K562 (cell line): ENCODE results near the gene SESN3. TPM values are rescaled to one million over a fixed set of nuclear protein-coding genes. Genes with fewer than 3 reads are reported as not detected.

Experiments used
- BRD4 ChIP-seq: fragments of 200-600 bp; sonication (generic); IDR thresholded peaks from 2 replicates; pipeline ENCODE4 v1.6.1; 2017; ENCODE audit warnings: inconsistent platforms
- CC2D1A ChIP-seq: fragments of 450-650 bp; IDR thresholded peaks from 2 replicates; pipeline ENCODE4 v1.6.1; 2017; ENCODE audit warnings: mild to moderate bottlenecking
- DMBX1 ChIP-seq: fragments of 250-450 bp; sonication (Bioruptor Pico); IDR thresholded peaks from 2 replicates; pipeline ENCODE4 v1.8.0; 2022; ENCODE audit warnings: inconsistent platforms, mild to moderate bottlenecking, moderate library complexity, borderline replicate concordance
- DPF2 ChIP-seq: fragments of 450-650 bp; IDR thresholded peaks from 2 replicates; pipeline ENCODE4 v1.6.1; 2016
- E2F3 ChIP-seq: fragments of 250-450 bp; sonication (Bioruptor Pico); IDR thresholded peaks from 2 replicates; pipeline ENCODE4 v1.4.0; 2020; ENCODE audit warnings: mild to moderate bottlenecking
- FOSL1 ChIP-seq: fragments of 200-800 bp; sonication (Bioruptor generic); conservative IDR thresholded peaks from 2 replicates; pipeline ENCODE4 v1.6.1; 2016; ENCODE audit warnings: missing genetic modification characterization, missing compliant biosample characterization
- HIVEP1 ChIP-seq: fragments of 250-450 bp; sonication (Bioruptor Pico); IDR thresholded peaks from 2 replicates; pipeline ENCODE4 v1.4.0; 2020; ENCODE audit warnings: mild to moderate bottlenecking
- HNRNPH1 ChIP-seq: fragments of 200-400 bp; formaldehyde crosslinking; optimal IDR thresholded peaks from 2 replicates; pipeline ENCODE3; 2017; ENCODE audit warnings: low read depth, mild to moderate bottlenecking, low read length, moderate library complexity
- HNRNPLL ChIP-seq: fragments of 200-400 bp; formaldehyde crosslinking; IDR thresholded peaks from 2 replicates; pipeline ENCODE4 v1.6.1; 2017; ENCODE audit warnings: low read length, low read depth, mild to moderate bottlenecking; ENCODE audit not compliant: poor library complexity, severe bottlenecking
- KAT7 ChIP-seq: sonication (generic); formaldehyde crosslinking; IDR thresholded peaks from 2 replicates; pipeline ENCODE4 v1.8.0; 2022; ENCODE audit warnings: missing genetic modification reagents, mild to moderate bottlenecking, borderline replicate concordance
- MAFF ChIP-seq: IDR thresholded peaks from 2 replicates; pipeline ENCODE4 v1.6.1; 2012; ENCODE audit warnings: low read length, improper control_type of control experiment
- MCM3 ChIP-seq: fragments of 450-650 bp; IDR thresholded peaks from 2 replicates; pipeline ENCODE4 v1.6.1; 2016
- NFXL1 ChIP-seq: fragments of 450-650 bp; formaldehyde crosslinking; IDR thresholded peaks from 2 replicates; pipeline ENCODE4 v1.4.0; 2021; ENCODE audit warnings: mild to moderate bottlenecking
- PHF21A ChIP-seq: fragments of 450-650 bp; IDR thresholded peaks from 2 replicates; pipeline ENCODE4 v1.6.1; 2017; ENCODE audit warnings: low read depth, borderline replicate concordance
- SMC3 ChIP-seq: conservative IDR thresholded peaks from 2 replicates; pipeline ENCODE4 v1.6.1; 2011; ENCODE audit warnings: low read depth, low read length, improper control_type of control experiment; ENCODE audit not compliant: insufficient read depth
- SNIP1 ChIP-seq: fragments of 450-650 bp; IDR thresholded peaks from 2 replicates; pipeline ENCODE4 v1.7.1; 2017; ENCODE audit warnings: low read depth, mild to moderate bottlenecking
- STAT5B ChIP-seq: fragments of 250-450 bp; sonication (Bioruptor Pico); IDR thresholded peaks from 2 replicates; pipeline ENCODE4 v1.8.0; 2021; ENCODE audit warnings: mild to moderate bottlenecking, inconsistent platforms
- TCF7L2 ChIP-seq: fragments of 150-350 bp; IDR thresholded peaks from 2 replicates; pipeline ENCODE4 v1.6.1; 2016; ENCODE audit warnings: low read depth, mild to moderate bottlenecking, low read length, moderate library complexity
- TEAD2 ChIP-seq: fragments of 450-650 bp; IDR thresholded peaks from 2 replicates; pipeline ENCODE4 v1.6.1; 2016; ENCODE audit warnings: missing genetic modification characterization, control low read depth, missing compliant biosample characterization
- ZNF133 ChIP-seq: fragments of 250-450 bp; sonication (Bioruptor Pico); IDR thresholded peaks from 2 replicates; pipeline ENCODE4 v1.4.0; 2020; ENCODE audit warnings: mild to moderate bottlenecking
- ZNF668 ChIP-seq: fragments of 250-450 bp; sonication (Bioruptor Pico); IDR thresholded peaks from 2 replicates; pipeline ENCODE4 v1.8.0; 2022; ENCODE audit warnings: mild to moderate bottlenecking, inconsistent platforms
- ZNF778 ChIP-seq: fragments of 450-650 bp; formaldehyde crosslinking; IDR thresholded peaks from 2 replicates; pipeline ENCODE4 v1.4.0; 2020; ENCODE audit warnings: mild to moderate bottlenecking, moderate library complexity
- polyA plus RNA-seq, 8 experiments: library from polyadenylated mRNA; depleted of rRNA in 4 of 8; stranded (reverse) in 5 of 8; unstranded in 3 of 8; fragments of >200 nt; fragmentation: Nextera tagmentation in 2 of 8; fragmentation: Illumina TruSeq in 1 of 8; extraction: Ambion mirVana in 2 of 8; extraction: Trizol in 1 of 8; gene quantifications; 2 replicates each; pipeline versions ENCODE4 v1.2.1 to v1.2.3, GENCODE V29; 2011 to 2014; ENCODE audit warnings: inconsistent platforms in 1 of 8, missing spikeins in 1 of 8
- total RNA-seq, 7 experiments: library from RNA; depleted of rRNA in 6 of 7; stranded (reverse); fragments of >200 nt in 6 of 7; fragmentation: Illumina TruSeq in 2 of 7; extraction: Trizol in 2 of 7; gene quantifications; 2 replicates each; pipeline versions ENCODE4 v1.2.1 to v1.2.3, GENCODE V29; 2011 to 2021; ENCODE audit warnings: low replicate concordance in 1 of 7
- TF ChIP-seq, protein P1 (sequence below): fragments of 450-650 bp; IDR thresholded peaks from 2 replicates; pipeline ENCODE4 v1.6.1; 2017; ENCODE audit warnings: mild to moderate bottlenecking, moderate library complexity
- TF ChIP-seq, protein P2 (sequence below): fragments of 450-650 bp; formaldehyde crosslinking; IDR thresholded peaks from 2 replicates; pipeline ENCODE4 v1.4.0; 2020; ENCODE audit warnings: mild to moderate bottlenecking, moderate library complexity
- TF ChIP-seq, protein P3 (sequence below): fragments of 250-450 bp; sonication (Bioruptor Pico); IDR thresholded peaks from 2 replicates; pipeline ENCODE4 v1.8.0; 2021; ENCODE audit warnings: moderate library complexity, mild to moderate bottlenecking, inconsistent platforms
- TF ChIP-seq, protein P4 (sequence below): sonication (generic); formaldehyde crosslinking; IDR thresholded peaks from 2 replicates; pipeline ENCODE4 v1.8.0; 2022; ENCODE audit warnings: mild to moderate bottlenecking, missing genetic modification reagents

The SESN3 gene
- total and polyA plus RNA-seq, 9 of the 15 experiments (the other 6 are each of a cell fraction or from before 2014, with no cell fraction given): 0.44 to 2.6 (median 1.5) TPM

DNA sequence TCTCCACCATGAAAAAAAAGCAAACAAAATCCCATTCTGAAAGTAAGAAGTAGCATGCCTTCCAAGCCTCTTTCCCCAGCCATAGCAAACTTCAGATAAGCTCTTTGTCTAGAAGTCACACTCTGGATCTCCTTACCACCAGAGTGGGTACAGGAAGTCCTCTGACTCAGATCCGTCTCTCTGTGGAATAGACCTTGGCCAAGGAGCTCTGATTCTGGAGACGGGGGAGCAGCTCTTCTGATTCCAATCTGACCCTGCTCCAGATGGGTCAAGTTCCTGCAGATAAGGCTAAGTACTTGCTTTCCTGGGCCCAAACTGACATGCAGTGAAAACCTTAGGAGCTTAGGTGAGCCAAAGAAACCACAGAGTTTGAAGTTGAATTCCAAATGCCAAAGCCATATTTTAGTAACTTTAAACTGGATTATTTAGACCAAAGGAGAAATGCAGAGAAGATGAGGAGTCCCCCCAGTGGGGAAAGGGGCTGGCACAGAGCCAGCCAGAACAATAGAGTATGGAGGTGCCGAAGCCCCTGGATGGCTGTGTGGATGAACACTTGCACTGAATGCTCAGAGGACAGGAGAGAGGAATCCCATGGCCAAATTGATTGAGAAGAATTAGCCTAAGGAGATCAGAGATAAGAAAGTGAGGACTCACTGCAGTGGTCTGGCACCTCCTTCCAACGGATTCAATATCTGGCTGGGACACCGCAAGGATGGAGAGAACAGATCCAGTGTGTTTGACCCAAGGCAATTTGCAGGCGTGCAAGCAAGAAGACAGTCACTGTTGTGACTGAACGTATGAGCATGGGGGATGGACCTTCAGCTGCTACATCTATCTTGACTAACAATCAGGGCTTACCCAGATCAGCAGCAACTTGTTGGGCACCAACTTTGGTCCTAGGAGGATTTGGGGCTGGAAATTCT, 86.4 kb downstream of the SESN3 start (continued):
- TF ChIP-seq FOSL1 (tag) (peak; percentile 85), ZNF778 (CRISPR knock-in tag) (no peak), MCM3 (no peak), KAT7 (CRISPR knock-in tag) (no peak), HNRNPLL (no peak), CC2D1A (no peak), SMC3 (no peak), NFXL1 (CRISPR knock-in tag) (no peak), TCF7L2 (no peak), HNRNPH1 (no peak), HIVEP1 (CRISPR knock-in tag) (no peak), ZNF668 (CRISPR knock-in tag) (no peak), PHF21A (no peak), E2F3 (CRISPR knock-in tag) (no peak), DPF2 (peak; percentile 79), BRD4 (no peak), MAFF (no peak), SNIP1 (no peak), ZNF133 (no peak), TEAD2 (tag) (no peak), STAT5B (CRISPR knock-in tag) (no peak), DMBX1 (CRISPR knock-in tag) (0 out of 2 replicates have a peak, but pooled peaks have one; percentile 24)
- TF ChIP-seq, protein P1, sequence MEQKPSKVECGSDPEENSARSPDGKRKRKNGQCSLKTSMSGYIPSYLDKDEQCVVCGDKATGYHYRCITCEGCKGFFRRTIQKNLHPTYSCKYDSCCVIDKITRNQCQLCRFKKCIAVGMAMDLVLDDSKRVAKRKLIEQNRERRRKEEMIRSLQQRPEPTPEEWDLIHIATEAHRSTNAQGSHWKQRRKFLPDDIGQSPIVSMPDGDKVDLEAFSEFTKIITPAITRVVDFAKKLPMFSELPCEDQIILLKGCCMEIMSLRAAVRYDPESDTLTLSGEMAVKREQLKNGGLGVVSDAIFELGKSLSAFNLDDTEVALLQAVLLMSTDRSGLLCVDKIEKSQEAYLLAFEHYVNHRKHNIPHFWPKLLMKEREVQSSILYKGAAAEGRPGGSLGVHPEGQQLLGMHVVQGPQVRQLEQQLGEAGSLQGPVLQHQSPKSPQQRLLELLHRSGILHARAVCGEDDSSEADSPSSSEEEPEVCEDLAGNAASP: no peak
- TF ChIP-seq, protein P2, sequence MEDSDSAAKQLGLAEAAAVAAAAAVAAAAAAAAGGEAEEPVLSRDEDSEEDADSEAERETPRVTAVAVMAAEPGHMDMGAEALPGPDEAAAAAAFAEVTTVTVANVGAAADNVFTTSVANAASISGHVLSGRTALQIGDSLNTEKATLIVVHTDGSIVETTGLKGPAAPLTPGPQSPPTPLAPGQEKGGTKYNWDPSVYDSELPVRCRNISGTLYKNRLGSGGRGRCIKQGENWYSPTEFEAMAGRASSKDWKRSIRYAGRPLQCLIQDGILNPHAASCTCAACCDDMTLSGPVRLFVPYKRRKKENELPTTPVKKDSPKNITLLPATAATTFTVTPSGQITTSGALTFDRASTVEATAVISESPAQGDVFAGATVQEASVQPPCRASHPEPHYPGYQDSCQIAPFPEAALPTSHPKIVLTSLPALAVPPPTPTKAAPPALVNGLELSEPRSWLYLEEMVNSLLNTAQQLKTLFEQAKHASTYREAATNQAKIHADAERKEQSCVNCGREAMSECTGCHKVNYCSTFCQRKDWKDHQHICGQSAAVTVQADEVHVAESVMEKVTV (CRISPR knock-in tag): no peak
- TF ChIP-seq, protein P3, sequence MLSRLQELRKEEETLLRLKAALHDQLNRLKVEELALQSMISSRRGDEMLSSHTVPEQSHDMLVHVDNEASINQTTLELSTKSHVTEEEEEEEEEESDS (CRISPR knock-in tag): no peak
- TF ChIP-seq, protein P4, sequence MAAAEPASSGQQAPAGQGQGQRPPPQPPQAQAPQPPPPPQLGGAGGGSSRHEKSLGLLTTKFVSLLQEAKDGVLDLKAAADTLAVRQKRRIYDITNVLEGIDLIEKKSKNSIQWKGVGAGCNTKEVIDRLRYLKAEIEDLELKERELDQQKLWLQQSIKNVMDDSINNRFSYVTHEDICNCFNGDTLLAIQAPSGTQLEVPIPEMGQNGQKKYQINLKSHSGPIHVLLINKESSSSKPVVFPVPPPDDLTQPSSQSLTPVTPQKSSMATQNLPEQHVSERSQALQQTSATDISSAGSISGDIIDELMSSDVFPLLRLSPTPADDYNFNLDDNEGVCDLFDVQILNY (CRISPR knock-in tag): no peak
